HCT116 (cell line): ENCODE data around the gene G6PD. TPM values are rescaled to one million over a fixed set of nuclear protein-coding genes. Genes with fewer than 3 reads are reported as not detected.

ENCODE experiments used
- ATAC-seq: fragments of 200-7000 bp; cut with Tn5 transposase; 2 replicates; pipeline ENCODE4 v1.9.1; 2020; ENCODE audit warnings: mild to moderate bottlenecking, moderate library complexity
- BruUV-seq: library from RNA; stranded (reverse); fragments of 400-500 nt; replicated peaks from 2 replicates; lab custom pipeline; 2021; lab: Mats Ljungman, UMichigan
- CTCF ChIA-PET: fragments of 300-600 bp; sonication (Branson Sonifier 250); formaldehyde crosslinking; loops from one replicate; lab custom pipeline; 2021; ENCODE audit warnings: antibody characterized with exemption; lab: Charles Lee
- POLR2A ChIA-PET: fragments of 300-600, 350-600 bp; sonication (Branson Sonifier 250); formaldehyde crosslinking; loops from one replicate; lab custom pipeline; 2021; ENCODE audit warnings: antibody characterized with exemption; lab: Charles Lee
- RAD21 ChIA-PET, 2 experiments: fragments of 300-600 bp; sonication (Branson Sonifier 250); formaldehyde crosslinking; loops; one replicate each; lab custom pipeline; 2023; ENCODE audit warnings: low total read pairs in 2 of 2; ENCODE audit not compliant: uncharacterized antibody in 2 of 2, unreplicated experiment in 2 of 2, low non-redundant PET in 1 of 2; lab: Charles Lee
- DNase-seq: peaks from one replicate; pipeline ENCODE4 v3.0.0-alpha.2; 2010; ENCODE audit warnings: low read depth, low spot score
- H2AFZ ChIP-seq: fragments of 200-600 bp; shearing (Covaris generic), sonication (generic); 2 replicates; pipeline ENCODE4 v1.6.1; 2017; ENCODE audit warnings: low read depth, mixed run types, mixed read lengths, antibody characterized with exemption, low read length; ENCODE audit not compliant: poor library complexity, severe bottlenecking
- H3K27ac ChIP-seq: 2 replicates; pipeline ENCODE4 v1.5.1; 2012; ENCODE audit warnings: low read depth, low read length
- H3K27me3 ChIP-seq: fragments of 200-600 bp; sonication (generic); 2 replicates; pipeline ENCODE4 v1.6.1; 2016; ENCODE audit warnings: mixed run types, low read length, mixed read lengths; ENCODE audit not compliant: insufficient read depth
- H3K36me3 ChIP-seq, 2 experiments: fragments of 200-500 bp in 1 of 2; fragments of 200-600 bp in 1 of 2; sonication (Bioruptor generic) in 1 of 2; sonication (generic) in 1 of 2; 2 replicates each; pipeline versions ENCODE4 v1.5.1 to v1.6.1; 2014 to 2016; ENCODE audit warnings: low read length in 2 of 2, inconsistent platforms in 1 of 2, mixed read lengths in 1 of 2, mixed run types in 1 of 2; ENCODE audit not compliant: insufficient read depth in 2 of 2, control insufficient read depth in 1 of 2
- H3K4me1 ChIP-seq, 2 experiments: fragments of 200-600 bp in 1 of 2; sonication (generic) in 1 of 2; 2 replicates each; pipeline versions ENCODE4 v1.5.1 to v1.6.1; 2012 to 2017; ENCODE audit warnings: low read length in 2 of 2, inconsistent platforms in 1 of 2, mild to moderate bottlenecking in 1 of 2, mixed read lengths in 1 of 2, mixed run types in 1 of 2, moderate library complexity in 1 of 2; ENCODE audit not compliant: insufficient read depth in 2 of 2, control insufficient read depth in 1 of 2
- H3K4me2 ChIP-seq: fragments of 200-600 bp; sonication (generic); 2 replicates; pipeline ENCODE4 v1.6.1; 2017; ENCODE audit warnings: mixed run types, low read length, mixed read lengths
- H3K4me3 ChIP-seq, 2 experiments: fragments of 200-600 bp in 1 of 2; sonication (generic) in 1 of 2; replicated peaks in 1 of 2; 2 replicates each; pipeline ENCODE4 v1.5.1; 2011 to 2016; ENCODE audit warnings: low read length in 2 of 2, control low read depth in 1 of 2, low read depth in 1 of 2, mild to moderate bottlenecking in 1 of 2, mixed read lengths in 1 of 2, mixed run types in 1 of 2
- H3K79me2 ChIP-seq: fragments of 200-600 bp; sonication (generic); 2 replicates; pipeline ENCODE4 v1.6.1; 2017; ENCODE audit warnings: mild to moderate bottlenecking, mixed run types, low read length, moderate library complexity, mixed read lengths; ENCODE audit not compliant: insufficient read depth
- H3K9ac ChIP-seq: fragments of 200-600 bp; sonication (generic); 2 replicates; pipeline ENCODE4 v1.6.1; 2016; ENCODE audit warnings: low read length, mixed read lengths
- H3K9me2 ChIP-seq: fragments of 200-600 bp; sonication (generic), shearing (Covaris generic); 2 replicates; pipeline ENCODE4 v1.6.1; 2017; ENCODE audit warnings: mixed run types, mild to moderate bottlenecking, moderate library complexity; ENCODE audit not compliant: insufficient read depth
- H3K9me3 ChIP-seq, 2 experiments: fragments of 200-500 bp in 1 of 2; fragments of 200-600 bp in 1 of 2; sonication (Bioruptor generic) in 1 of 2; sonication (generic) in 1 of 2; 2 replicates each; pipeline ENCODE4 v1.6.1; 2014 to 2017; ENCODE audit warnings: low read length in 2 of 2, mixed read lengths in 2 of 2, inconsistent platforms in 1 of 2, low read depth in 1 of 2, mild to moderate bottlenecking in 1 of 2, mixed run types in 1 of 2, moderate library complexity in 1 of 2; ENCODE audit not compliant: control insufficient read depth in 1 of 2, insufficient read depth in 1 of 2
- H4K20me1 ChIP-seq: fragments of 200-600 bp; sonication (generic), shearing (Covaris generic); 2 replicates; pipeline ENCODE4 v1.6.1; 2017; ENCODE audit warnings: mixed run types, mild to moderate bottlenecking, moderate library complexity; ENCODE audit not compliant: insufficient read depth
- ATF3 ChIP-seq: IDR thresholded peaks from 2 replicates; pipeline ENCODE4 v1.6.1; 2012
- CBX3 ChIP-seq: IDR thresholded peaks from 2 replicates; pipeline ENCODE4 v1.6.1; 2012; ENCODE audit warnings: low read depth
- CTCF ChIP-seq, 3 experiments: fragments of 200-600 bp in 1 of 3; sonication (generic) in 1 of 3; IDR thresholded peaks in 2 of 3; conservative IDR thresholded peaks in 1 of 3; 2 replicates each; pipeline ENCODE4 v1.5.1; 2012 to 2017; ENCODE audit warnings: low read depth in 2 of 3, low read length in 2 of 3, antibody characterized with exemption in 1 of 3, borderline replicate concordance in 1 of 3, control low read depth in 1 of 3, mild to moderate bottlenecking in 1 of 3, mixed read lengths in 1 of 3, mixed run types in 1 of 3, moderate library complexity in 1 of 3; ENCODE audit not compliant: insufficient read depth in 1 of 3
- EGR1 ChIP-seq: IDR thresholded peaks from 2 replicates; pipeline ENCODE4 v1.6.1; 2012; ENCODE audit warnings: low read depth
- EZH2 ChIP-seq: fragments of 200-600 bp; sonication (generic); IDR thresholded peaks from 2 replicates; pipeline ENCODE4 v1.6.1; 2017; ENCODE audit warnings: antibody characterized with exemption, mixed run types
- FOSL1 ChIP-seq: IDR thresholded peaks from 2 replicates; pipeline ENCODE4 v1.6.1; 2012; ENCODE audit warnings: low read depth
- MAX ChIP-seq: IDR thresholded peaks from 2 replicates; pipeline ENCODE4 v1.6.1; 2012
- POLR2A ChIP-seq: IDR thresholded peaks from 2 replicates; pipeline ENCODE4 v1.7.0; 2011; ENCODE audit warnings: borderline replicate concordance; ENCODE audit not compliant: insufficient read depth, insufficient read length; ENCODE audit errors: extremely low read depth
- RAD21 ChIP-seq: IDR thresholded peaks from 2 replicates; pipeline ENCODE4 v1.6.1; 2012; ENCODE audit warnings: low read depth, mild to moderate bottlenecking
- SIN3A ChIP-seq: IDR thresholded peaks from 2 replicates; pipeline ENCODE4 v1.6.1; 2012; ENCODE audit warnings: low read depth
- SP1 ChIP-seq: IDR thresholded peaks from 2 replicates; pipeline ENCODE4 v1.6.1; 2012; ENCODE audit warnings: low read depth
- TCF7L2 ChIP-seq: IDR thresholded peaks from 2 replicates; pipeline ENCODE4 v1.7.0; 2011; ENCODE audit warnings: borderline replicate concordance, inconsistent platforms; ENCODE audit not compliant: insufficient read depth, insufficient read length; ENCODE audit errors: extremely low read depth
- YY1 ChIP-seq: IDR thresholded peaks from 2 replicates; pipeline ENCODE4 v1.6.1; 2011; ENCODE audit warnings: low read length, low read depth, moderate library complexity, mild to moderate bottlenecking; ENCODE audit not compliant: insufficient replicate concordance; ENCODE audit errors: extremely low read depth
- ZBTB33 ChIP-seq: IDR thresholded peaks from 2 replicates; pipeline ENCODE4 v1.6.1; 2011; ENCODE audit warnings: mild to moderate bottlenecking, low read length, moderate library complexity; ENCODE audit not compliant: insufficient replicate concordance; ENCODE audit errors: extremely low read depth
- ZNF274 ChIP-seq: fragments of 200-500 bp; sonication (Bioruptor generic); IDR thresholded peaks from 2 replicates; pipeline ENCODE4 v1.6.1; 2014; ENCODE audit warnings: mild to moderate bottlenecking, low read depth, low read length, inconsistent platforms
- intact Hi-C: fragments of 100-400 bp; cut with micrococcal nuclease; formaldehyde crosslinking; loops from 2 replicates; pipeline ENCODE4 v1.10.0; 2022
- total RNA-seq: library from RNA; stranded (reverse); gene quantifications from one replicate; pipeline ENCODE4 v1.2.1, GENCODE V29; 2021; ENCODE audit not compliant: unreplicated experiment

The G6PD gene
- total RNA-seq, 1 experiment from 2014 or later = 109 TPM

- RAD21 ChIA-PET = no interaction called here
These were observed 64.6 kb downstream of the G6PD start for GRCh38 chrX:154481911-154482601.

More at GRCh38 chrX:154481911-154482601, 64.6 kb downstream of the G6PD start:
- Histone ChIP-seq H3K9ac (no peak overlapping the region), H3K36me3 (peaks cover 0 to 10% of the 10 kb centered on the region in 2 experiments; a peak in 1 of 4 replicates), H3K27me3 (no peaks in the 10 kb centered on the region), H4K20me1 (no peaks in the 10 kb centered on the region), H3K4me3 (no peak overlapping the region)
- POLR2A ChIA-PET = interaction anchor here (0.9 to 1.4 kb wide), 2 partner anchors 8 to 10 kb away, joined by 3 to 4 read pairs; partner anchors contain the start of gene SLC10A3
- ATAC-seq = no peak
- TF ChIP-seq RAD21 = no peak
- TF ChIP-seq FOSL1 = no peak
- no peak for TF ChIP-seq CTCF (IDR thresholded peaks at IDR 0.05 in 2 of 3, conservative IDR thresholded peaks at IDR 0.05 in 1 of 3; ENCODE audit: borderline replicate concordance in 1 of 3, insufficient read depth in 1 of 3, low read depth in 2 of 3, low read length in 2 of 3)
- TF ChIP-seq ATF3 = no peak
- no peak for TF ChIP-seq ZNF274
- TF ChIP-seq TCF7L2 = no peak
- no peak for TF ChIP-seq CBX3
- no peak for TF ChIP-seq ZBTB33
- no peak for TF ChIP-seq POLR2A
- no peak for TF ChIP-seq SP1
- no peak for TF ChIP-seq YY1
- no peak for TF ChIP-seq SIN3A
- TF ChIP-seq EZH2 = no peak
- TF ChIP-seq EGR1 = no peak
- no peak for TF ChIP-seq MAX
- TF ChIP-seq, all 23 proteins: peak for 0
- no peak for DNase-seq
- Histone ChIP-seq H3K4me2 (no peak overlapping the region), H3K9me2 (no peaks in the 10 kb centered on the region), H3K4me1 (peaks cover 10 to 31% of the 10 kb centered on the region in 2 experiments), H2AFZ (no peak overlapping the region), H3K27ac (no peak overlapping the region), H3K9me3 (no peaks in the 10 kb centered on the region), H3K79me2 (peaks cover 15% of the 10 kb centered on the region)
- CTCF ChIA-PET = no interaction called here
- intact Hi-C loops = no loop called here
- no TSS peak for BruUV-seq
